ENCODE results near the gene GULP1.
"Not testable (repeated sequence)": the region's sequence is repeated elsewhere in the genome, so short reads cannot be mapped to it uniquely, and the experiment has no call there.

GULP1 gene

DNA sequence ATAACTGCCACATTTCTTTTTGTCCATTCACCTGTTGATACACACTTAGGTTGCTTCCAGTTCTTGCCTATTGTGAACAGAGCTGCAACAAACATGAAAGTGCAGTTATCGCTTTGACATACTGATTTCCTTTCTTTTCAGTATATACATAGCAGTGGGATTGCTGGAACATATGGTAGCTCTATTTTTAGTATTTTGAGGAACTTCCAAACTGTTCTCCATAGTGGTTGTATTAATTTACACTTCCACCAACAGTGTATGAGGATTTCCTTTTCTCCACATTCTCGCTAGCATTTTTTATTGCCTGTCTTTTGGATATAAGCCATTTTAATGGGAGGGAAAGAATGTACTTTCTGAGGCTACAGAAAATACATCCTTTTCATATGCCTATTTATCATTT is 167.4 kb downstream of the GULP1 start:
- no peak for DNase-seq (ENCODE audit: low spot score)
- H3K27ac ChIP-seq, result no peak overlapping the region
- H3K4me3 ChIP-seq, result no peak overlapping the region
- TF ChIP-seq, protein P1, sequence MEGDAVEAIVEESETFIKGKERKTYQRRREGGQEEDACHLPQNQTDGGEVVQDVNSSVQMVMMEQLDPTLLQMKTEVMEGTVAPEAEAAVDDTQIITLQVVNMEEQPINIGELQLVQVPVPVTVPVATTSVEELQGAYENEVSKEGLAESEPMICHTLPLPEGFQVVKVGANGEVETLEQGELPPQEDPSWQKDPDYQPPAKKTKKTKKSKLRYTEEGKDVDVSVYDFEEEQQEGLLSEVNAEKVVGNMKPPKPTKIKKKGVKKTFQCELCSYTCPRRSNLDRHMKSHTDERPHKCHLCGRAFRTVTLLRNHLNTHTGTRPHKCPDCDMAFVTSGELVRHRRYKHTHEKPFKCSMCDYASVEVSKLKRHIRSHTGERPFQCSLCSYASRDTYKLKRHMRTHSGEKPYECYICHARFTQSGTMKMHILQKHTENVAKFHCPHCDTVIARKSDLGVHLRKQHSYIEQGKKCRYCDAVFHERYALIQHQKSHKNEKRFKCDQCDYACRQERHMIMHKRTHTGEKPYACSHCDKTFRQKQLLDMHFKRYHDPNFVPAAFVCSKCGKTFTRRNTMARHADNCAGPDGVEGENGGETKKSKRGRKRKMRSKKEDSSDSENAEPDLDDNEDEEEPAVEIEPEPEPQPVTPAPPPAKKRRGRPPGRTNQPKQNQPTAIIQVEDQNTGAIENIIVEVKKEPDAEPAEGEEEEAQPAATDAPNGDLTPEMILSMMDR (IDR thresholded peaks at IDR 0.05), result no peak

GRCh38 chr2:188466078-188466477 is 174.4 kb downstream of the GULP1 start:
- H3K4me3 ChIP-seq; DNase-seq (ENCODE audit: low spot score); H3K27ac ChIP-seq: not testable (repeated sequence)

DNA sequence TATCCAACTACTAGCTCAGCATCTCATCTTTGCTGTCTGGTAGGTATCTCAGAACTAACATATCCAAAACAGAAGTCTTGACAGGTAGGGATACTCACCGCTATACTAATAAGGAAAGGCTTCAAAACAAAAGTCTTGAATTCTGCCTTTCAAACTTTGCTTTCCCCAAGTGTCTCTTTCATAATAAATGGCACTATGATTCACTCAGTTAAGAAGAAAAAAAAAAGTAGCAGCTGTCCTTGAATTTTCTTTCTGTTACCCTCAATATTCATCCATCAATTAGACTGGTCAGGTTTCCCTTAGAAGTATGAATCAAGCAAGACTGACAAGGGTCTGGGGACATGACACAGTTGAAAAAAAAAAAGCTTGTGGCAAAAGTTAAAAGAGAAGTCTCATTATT is 175.1 kb downstream of the GULP1 start:
- Histone ChIP-seq H3K4me3 (no peak overlapping the region), H3K27ac (no peak overlapping the region)
- no peak for DNase-seq (ENCODE audit: low spot score)
- TF ChIP-seq, protein P1 (IDR thresholded peaks at IDR 0.05), result no peak

GRCh38 chr2:188471166-188471565 is 179.5 kb downstream of the GULP1 start:
- no peak for DNase-seq (ENCODE audit: low spot score)
- TF ChIP-seq, protein P1 (IDR thresholded peaks at IDR 0.05), result no peak
- Histone ChIP-seq H3K27ac (no peak overlapping the region), H3K4me3 (no peak overlapping the region)

- Histone ChIP-seq H3K4me3 (no peak overlapping the region), H3K27ac (no peak overlapping the region)
- no peak for DNase-seq (ENCODE audit: low spot score)
- TF ChIP-seq, protein P1 (IDR thresholded peaks at IDR 0.05), result no peak
These were observed 181.6 kb downstream of the GULP1 start for GRCh38 chr2:188473306-188473705.

GRCh38 chr2:188474316-188474715 is 182.6 kb downstream of the GULP1 start:
- Histone ChIP-seq H3K4me3 (no peak overlapping the region), H3K27ac (no peak overlapping the region)
- no peak for DNase-seq (ENCODE audit: low spot score)
- TF ChIP-seq, protein P1 (IDR thresholded peaks at IDR 0.05), result no peak

DNA sequence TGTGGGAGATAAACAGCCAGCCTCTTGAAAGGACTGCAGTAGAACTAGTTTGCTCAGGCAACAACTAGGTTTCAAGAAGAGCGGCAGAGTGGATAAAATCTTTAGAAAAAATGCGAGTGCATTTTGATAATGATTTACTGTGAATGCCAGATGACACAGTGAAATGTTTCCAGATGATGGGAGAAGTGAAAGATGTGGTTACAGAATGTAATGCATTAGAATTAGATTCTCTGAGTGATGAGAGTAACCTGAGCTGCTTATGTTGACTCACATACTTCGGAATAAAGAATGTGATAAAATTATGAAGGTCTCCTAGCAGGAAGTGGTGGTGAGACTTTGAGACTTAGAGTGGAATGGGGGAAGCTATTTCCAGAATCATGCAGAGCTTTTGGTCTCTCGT is 184.3 kb downstream of the GULP1 start:
- TF ChIP-seq, protein P1 (IDR thresholded peaks at IDR 0.05), result no peak
- Histone ChIP-seq H3K27ac (no peak overlapping the region), H3K4me3 (no peak overlapping the region)
- no peak for DNase-seq (ENCODE audit: low spot score)

GRCh38 chr2:188477564-188478103 is 186.0 kb downstream of the GULP1 start:
- Histone ChIP-seq H3K4me3 (no peak overlapping the region), H3K27ac (no peak overlapping the region)
- TF ChIP-seq, protein P1 (IDR thresholded peaks at IDR 0.05), result no peak
- DNase-seq (ENCODE audit: low spot score), result no peak

Data from coronary artery (tissue), 2 donors.